Keratinocyte (primary cell): Measurements from ENCODE around the gene CYP2D6. TPM values are rescaled to one million over a fixed set of nuclear protein-coding genes. Genes with fewer than 3 reads are reported as not detected.

Source experiments
- DNase-seq: peaks from one replicate; pipeline ENCODE4 v3.0.0-alpha.2; 2011; ENCODE audit warnings: low read depth, missing footprints, low spot score
- FAIRE-seq: peaks from 2 replicates; lab custom pipeline; 2011; peaks lifted over from hg19 to GRCh38; lab: Jason Lieb, UNC
- H2AFZ ChIP-seq: 2 replicates; pipeline ENCODE4 v1.6.0; 2012; ENCODE audit warnings: low read length, control low read depth, inconsistent platforms; ENCODE audit not compliant: control insufficient read depth
- H3K27ac ChIP-seq: 2 replicates; pipeline ENCODE4 v1.5.1; 2011; ENCODE audit warnings: low read length; ENCODE audit not compliant: control insufficient read depth, insufficient read depth
- H3K27me3 ChIP-seq: 3 replicates; pipeline ENCODE4 v1.6.0; 2011; ENCODE audit warnings: low read length; ENCODE audit not compliant: control insufficient read depth, insufficient read depth; ENCODE audit errors: extremely low read depth
- H3K36me3 ChIP-seq, 2 experiments: 2 replicates in 1 of 2; 3 replicates in 1 of 2; pipeline ENCODE4 v1.5.1; 2011; ENCODE audit warnings: low read length in 2 of 2, mild to moderate bottlenecking in 1 of 2; ENCODE audit not compliant: control insufficient read depth in 2 of 2, insufficient read depth in 2 of 2; ENCODE audit errors: extremely low read depth in 1 of 2
- H3K4me1 ChIP-seq: 3 replicates; pipeline ENCODE4 v1.5.1; 2011; ENCODE audit warnings: low read length; ENCODE audit not compliant: control insufficient read depth, insufficient read depth; ENCODE audit errors: extremely low read depth
- H3K4me2 ChIP-seq: 3 replicates; pipeline ENCODE4 v1.6.0; 2011; ENCODE audit warnings: low read depth, low read length; ENCODE audit not compliant: control insufficient read depth, insufficient read depth; ENCODE audit errors: extremely low read depth
- H3K4me3 ChIP-seq, 3 experiments: fragments of 200-600 bp in 1 of 3; sonication (generic) in 1 of 3; 2 replicates in 2 of 3; 3 replicates in 1 of 3; pipeline ENCODE4 v1.5.1; 2011 to 2016; ENCODE audit warnings: low read length in 3 of 3, mild to moderate bottlenecking in 3 of 3, control low read depth in 2 of 3, inconsistent platforms in 1 of 3, low read depth in 1 of 3, mixed read lengths in 1 of 3, mixed run types in 1 of 3, moderate library complexity in 1 of 3; ENCODE audit not compliant: control insufficient read depth in 2 of 3, insufficient read depth in 2 of 3; ENCODE audit errors: extremely low read depth in 1 of 3
- H3K79me2 ChIP-seq: 2 replicates; pipeline ENCODE4 v1.6.0; 2012; ENCODE audit warnings: low read length; ENCODE audit not compliant: control insufficient read depth, insufficient read depth
- H3K9ac ChIP-seq: 3 replicates; pipeline ENCODE4 v1.6.0; 2011; ENCODE audit warnings: low read length; ENCODE audit not compliant: control insufficient read depth, insufficient read depth; ENCODE audit errors: extremely low read depth
- H3K9me1 ChIP-seq: 3 replicates; pipeline ENCODE4 v1.6.0; 2011; ENCODE audit warnings: low read length; ENCODE audit not compliant: control insufficient read depth, insufficient read depth; ENCODE audit errors: extremely low read depth
- H3K9me3 ChIP-seq: 2 replicates; pipeline ENCODE4 v1.5.1; 2012; ENCODE audit warnings: low read depth, low read length; ENCODE audit not compliant: control insufficient read depth
- H4K20me1 ChIP-seq: 3 replicates; pipeline ENCODE4 v1.6.0; 2011; ENCODE audit warnings: low read length; ENCODE audit not compliant: control insufficient read depth, insufficient read depth; ENCODE audit errors: extremely low read depth
- EZH2 ChIP-seq: IDR thresholded peaks from one replicate; pipeline ENCODE4 v1.6.1; 2012; ENCODE audit warnings: inconsistent platforms, mild to moderate bottlenecking, low read length, moderate library complexity
- dilution Hi-C: fragments of 300-500 bp; cut with MboI; formaldehyde crosslinking; loops from one replicate; pipeline ENCODE4 v1.7.0; 2020; ENCODE audit warnings: low sequenced_read_pairs; ENCODE audit not compliant: extremely low pct_ligation_motif_present
- polyA plus RNA-seq, 5 experiments: library from polyadenylated mRNA; depleted of rRNA in 3 of 5; stranded (reverse) in 3 of 5; stranded (forward) in 1 of 5; unstranded in 1 of 5; fragments of >200 nt; gene quantifications; 1 replicate in 1 of 5; 2 replicates in 3 of 5; 3 replicates in 1 of 5; pipeline versions ENCODE4 v1.2.1 to v1.2.3, GENCODE V29; 2011 to 2012; ENCODE audit warnings: missing spikeins in 2 of 5, low read depth in 1 of 5, low replicate concordance in 1 of 5
- TF ChIP-seq, protein P1 (sequence below), 3 experiments: IDR thresholded peaks in 1 of 3; conservative IDR thresholded peaks in 1 of 3; optimal IDR thresholded peaks in 1 of 3; 2 replicates in 2 of 3; 3 replicates in 1 of 3; pipeline versions ENCODE3 to v1.5.1; 2011; ENCODE audit warnings: low read length in 3 of 3, mild to moderate bottlenecking in 3 of 3, moderate library complexity in 2 of 3, control low read depth in 1 of 3, inconsistent platforms in 1 of 3; ENCODE audit not compliant: insufficient read depth in 2 of 3; ENCODE audit errors: extremely low read depth in 1 of 3

Gene CYP2D6
- polyA plus RNA-seq, 1 donor (not counting 4 experiments of a cell fraction or from before 2014, with no cell fraction given), result 0.81 TPM

DNA sequence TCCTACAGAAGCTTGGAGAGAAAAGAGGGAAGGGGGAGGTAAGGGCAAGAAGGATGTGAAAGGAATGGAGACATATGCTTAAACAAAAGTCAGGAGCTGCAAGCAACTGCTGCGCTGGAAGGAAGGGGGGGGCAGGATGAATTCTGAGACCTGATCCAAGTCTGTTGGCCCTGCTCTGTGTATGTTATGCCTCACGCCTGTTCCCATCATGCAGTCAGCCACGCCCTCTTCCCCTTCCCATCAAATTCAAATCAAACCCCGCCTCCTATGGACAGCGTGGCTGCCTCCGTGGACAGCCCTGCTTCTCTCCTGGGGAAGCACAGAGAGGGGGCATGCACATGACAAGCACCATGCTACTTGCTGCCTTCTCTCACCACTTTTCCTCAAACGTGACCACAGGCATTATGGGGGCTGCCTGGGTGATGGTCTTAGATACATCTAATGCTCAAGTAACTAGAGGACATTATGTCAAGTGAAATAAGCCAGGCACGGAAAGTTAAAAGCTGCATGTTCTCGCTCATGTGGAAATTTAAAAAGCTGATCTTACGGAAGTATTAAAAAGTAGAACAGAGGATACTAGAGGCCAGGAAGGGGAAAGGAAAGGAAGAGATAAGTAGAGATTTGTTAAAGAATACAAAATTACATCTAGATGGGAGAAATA lies 45.8 kb upstream of the CYP2D6 start:
- Histone ChIP-seq H3K4me3 (no peak overlapping the region), H3K27ac (no peak overlapping the region), H2AFZ (no peak overlapping the region), H3K79me2 (peaks cover 39% of the 10 kb centered on the region), H3K4me2 (no peak overlapping the region), H3K9ac (no peak overlapping the region), H3K4me1 (peaks cover 6% of the 10 kb centered on the region), H3K27me3 (no peaks in the 10 kb centered on the region), H3K9me3 (no peaks in the 10 kb centered on the region), H3K9me1 (peaks cover 4% of the 10 kb centered on the region), H3K36me3 (peaks cover 9 to 19% of the 10 kb centered on the region in 2 experiments), H4K20me1 (peaks cover 6% of the 10 kb centered on the region)
- FAIRE-seq (no peak), DNase-seq (no peak)
- dilution Hi-C loops, result no loop called here
- TF ChIP-seq, protein P1, sequence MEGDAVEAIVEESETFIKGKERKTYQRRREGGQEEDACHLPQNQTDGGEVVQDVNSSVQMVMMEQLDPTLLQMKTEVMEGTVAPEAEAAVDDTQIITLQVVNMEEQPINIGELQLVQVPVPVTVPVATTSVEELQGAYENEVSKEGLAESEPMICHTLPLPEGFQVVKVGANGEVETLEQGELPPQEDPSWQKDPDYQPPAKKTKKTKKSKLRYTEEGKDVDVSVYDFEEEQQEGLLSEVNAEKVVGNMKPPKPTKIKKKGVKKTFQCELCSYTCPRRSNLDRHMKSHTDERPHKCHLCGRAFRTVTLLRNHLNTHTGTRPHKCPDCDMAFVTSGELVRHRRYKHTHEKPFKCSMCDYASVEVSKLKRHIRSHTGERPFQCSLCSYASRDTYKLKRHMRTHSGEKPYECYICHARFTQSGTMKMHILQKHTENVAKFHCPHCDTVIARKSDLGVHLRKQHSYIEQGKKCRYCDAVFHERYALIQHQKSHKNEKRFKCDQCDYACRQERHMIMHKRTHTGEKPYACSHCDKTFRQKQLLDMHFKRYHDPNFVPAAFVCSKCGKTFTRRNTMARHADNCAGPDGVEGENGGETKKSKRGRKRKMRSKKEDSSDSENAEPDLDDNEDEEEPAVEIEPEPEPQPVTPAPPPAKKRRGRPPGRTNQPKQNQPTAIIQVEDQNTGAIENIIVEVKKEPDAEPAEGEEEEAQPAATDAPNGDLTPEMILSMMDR (optimal IDR thresholded peaks at IDR 0.05 in 1 of 3, IDR thresholded peaks at IDR 0.05 in 1 of 3, conservative IDR thresholded peaks at IDR 0.05 in 1 of 3; ENCODE audit: extremely low read depth in 1 of 3, insufficient read depth in 2 of 3, low read length in 3 of 3), result no peak
- no peak for TF ChIP-seq EZH2

DNA sequence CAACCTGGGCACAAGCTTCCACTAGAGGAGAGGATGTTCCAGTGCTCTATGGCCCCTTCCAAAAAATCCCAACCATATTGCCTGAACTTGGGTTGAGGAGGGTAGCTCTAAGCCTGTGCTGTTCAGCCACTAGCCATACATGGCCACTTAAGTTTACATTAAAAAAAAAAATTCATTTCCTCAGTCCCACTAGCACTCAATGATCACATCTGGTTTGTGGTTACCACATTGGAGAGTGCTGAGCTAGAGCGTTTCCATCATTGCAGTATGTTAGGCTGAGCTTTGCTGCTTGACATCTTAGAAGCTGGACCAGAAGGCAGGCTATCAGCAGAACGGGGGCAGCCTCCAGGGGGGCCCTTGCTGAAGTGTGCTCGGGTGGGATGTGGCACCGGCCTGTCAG lies 43.5 kb upstream of the CYP2D6 start:
- H3K79me2 ChIP-seq, result peaks cover 31% of the 10 kb centered on the region

More for the DNA sequence above, 43.5 kb upstream of the CYP2D6 start:
- no peak for DNase-seq
- no peak overlapping the region for H3K4me2 ChIP-seq
- H3K4me1 ChIP-seq, result peaks cover 6% of the 10 kb centered on the region
- no peak overlapping the region for H2AFZ ChIP-seq
- peaks cover 6% of the 10 kb centered on the region for H4K20me1 ChIP-seq
- H3K9ac ChIP-seq, result no peak overlapping the region
- dilution Hi-C loops, result no loop called here
- FAIRE-seq, result no peak
- peaks cover 17 to 22% of the 10 kb centered on the region in 2 experiments for H3K36me3 ChIP-seq
- no peak overlapping the region for H3K4me3 ChIP-seq
- H3K27me3 ChIP-seq, result no peaks in the 10 kb centered on the region
- H3K9me3 ChIP-seq, result no peaks in the 10 kb centered on the region
- no peak overlapping the region for H3K27ac ChIP-seq
- no peak for TF ChIP-seq EZH2
- TF ChIP-seq, protein P1 (optimal IDR thresholded peaks at IDR 0.05 in 1 of 3, IDR thresholded peaks at IDR 0.05 in 1 of 3, conservative IDR thresholded peaks at IDR 0.05 in 1 of 3; ENCODE audit: extremely low read depth in 1 of 3, insufficient read depth in 2 of 3, low read length in 3 of 3), result no peak
- no peaks in the 10 kb centered on the region for H3K9me1 ChIP-seq
